Adrenal gland (tissue), 5 donors: ENCODE data around the gene PRMT6.
"Not testable (repeated sequence)": the region's sequence is repeated elsewhere in the genome, so short reads cannot be mapped to it uniquely, and the experiment has no call there.

ENCODE experiments used
- CTCF ChIP-seq, 6 experiments: fragments of 450-650 bp in 4 of 6; fragments of 200-600 bp in 2 of 6; sonication (generic) in 1 of 6; IDR thresholded peaks; 1 replicate in 5 of 6; 2 replicates in 1 of 6; pipeline versions ENCODE4 v1.5.1 to v1.8.0; 2016 to 2021; ENCODE audit warnings: antibody characterized with exemption in 6 of 6, mild to moderate bottlenecking in 2 of 6, moderate library complexity in 1 of 6
- POLR2A ChIP-seq, 2 donors: fragments of 450-650 bp; IDR thresholded peaks; one replicate each; pipeline ENCODE4 v1.6.1; 2017; ENCODE audit warnings: antibody characterized with exemption in 2 of 2, mild to moderate bottlenecking in 2 of 2, moderate library complexity in 1 of 2
- donor health status: DM: no; HTN: no; CAD: no.

GRCh38 chr1:107044310-107045220, 11.9 kb upstream of the PRMT6 start:
- not testable (repeated sequence) for TF ChIP-seq POLR2A, CTCF (IDR thresholded peaks at IDR 0.05)
